Upper lobe of left lung (tissue), 6 donors: ENCODE data around the gene BET1L. TPM values are rescaled to one million over a fixed set of nuclear protein-coding genes. Genes with fewer than 3 reads are reported as not detected.
A peak's percentile ranks its signal among the peaks of the same experiment; 100 is the strongest.

Source experiments
- ATAC-seq, 2 donors: fragments of 200-7000 bp; cut with Tn5 transposase; one replicate each; pipeline ENCODE4 v1.9.1; 2022; ENCODE audit warnings: mild to moderate bottlenecking in 2 of 2, moderate library complexity in 2 of 2; ENCODE audit not compliant: low FRiP score in 2 of 2
- DNase-seq, 2 donors: peaks; one replicate each; pipeline ENCODE4 v3.0.0-alpha.2; 2019 to 2020
- H3K27ac ChIP-seq, 4 donors: fragments of 200-600 bp; sonication (generic); one replicate each; pipeline ENCODE4 v1.5.1; 2016 to 2019
- H3K27me3 ChIP-seq, 4 donors: fragments of 200-600 bp; sonication (generic); one replicate each; pipeline ENCODE4 v1.5.1; 2017 to 2019
- H3K36me3 ChIP-seq, 4 donors: fragments of 200-600 bp; sonication (generic); one replicate each; pipeline ENCODE4 v1.5.1; 2016 to 2019
- H3K4me1 ChIP-seq, 4 donors: fragments of 200-600 bp; sonication (generic); one replicate each; pipeline ENCODE4 v1.5.1; 2018 to 2019
- H3K4me3 ChIP-seq, 4 donors: fragments of 200-600 bp; sonication (generic); one replicate each; pipeline ENCODE4 v1.5.1; 2017 to 2019; ENCODE audit warnings: mild to moderate bottlenecking in 2 of 4, moderate library complexity in 1 of 4
- H3K9me3 ChIP-seq, 4 donors: fragments of 200-600 bp; sonication (generic); one replicate each; pipeline ENCODE4 v1.5.1; 2018 to 2019
- EP300 ChIP-seq, 4 donors: sonication (generic); formaldehyde crosslinking; IDR thresholded peaks; one replicate each; pipeline ENCODE4 v1.5.1; 2017; ENCODE audit warnings: antibody characterized with exemption in 4 of 4, control low read depth in 2 of 4
- POLR2A ChIP-seq, 4 donors: fragments of 450-650 bp; IDR thresholded peaks; one replicate each; pipeline ENCODE4 v1.5.1; 2016 to 2017; ENCODE audit warnings: antibody characterized with exemption in 4 of 4, mild to moderate bottlenecking in 2 of 4
- POLR2AphosphoS5 ChIP-seq, 2 donors: sonication (generic); formaldehyde crosslinking; IDR thresholded peaks; one replicate each; pipeline ENCODE4 v1.5.1; 2017; ENCODE audit warnings: antibody characterized with exemption in 2 of 2
- WGBS, 2 donors: methylation state at CpG; one replicate each; pipeline ENCODE4 v1.1.5; 2017 to 2018; 5-methylcytosine and 5-hydroxymethylcytosine counted together
- total RNA-seq, 6 donors: library from RNA; depleted of rRNA in 4 of 6; stranded (reverse); fragments of >200 nt in 4 of 6; gene quantifications; one replicate each; pipeline versions ENCODE4 v1.1.0 to v1.2.1, GENCODE V29; 2016 to 2021
- TF ChIP-seq, protein P1 (sequence below), 6 experiments: fragments of 450-650 bp in 4 of 6; fragments of 200-600 bp in 2 of 6; sonication (generic) in 2 of 6; IDR thresholded peaks; one replicate each; pipeline ENCODE4 v1.5.1; 2016 to 2019; ENCODE audit warnings: antibody characterized with exemption in 6 of 6
- donor health status: DM: no; HTN: no; CAD: no; lungs with moderate emphysema.
- donor health status: DM: no; HTN: yes; CAD: no; lungs with severe emphysema.

Gene BET1L
- total RNA-seq, 6 donors from 2014 or later = 24.3 to 70.1 (median 39.0) TPM

DNA sequence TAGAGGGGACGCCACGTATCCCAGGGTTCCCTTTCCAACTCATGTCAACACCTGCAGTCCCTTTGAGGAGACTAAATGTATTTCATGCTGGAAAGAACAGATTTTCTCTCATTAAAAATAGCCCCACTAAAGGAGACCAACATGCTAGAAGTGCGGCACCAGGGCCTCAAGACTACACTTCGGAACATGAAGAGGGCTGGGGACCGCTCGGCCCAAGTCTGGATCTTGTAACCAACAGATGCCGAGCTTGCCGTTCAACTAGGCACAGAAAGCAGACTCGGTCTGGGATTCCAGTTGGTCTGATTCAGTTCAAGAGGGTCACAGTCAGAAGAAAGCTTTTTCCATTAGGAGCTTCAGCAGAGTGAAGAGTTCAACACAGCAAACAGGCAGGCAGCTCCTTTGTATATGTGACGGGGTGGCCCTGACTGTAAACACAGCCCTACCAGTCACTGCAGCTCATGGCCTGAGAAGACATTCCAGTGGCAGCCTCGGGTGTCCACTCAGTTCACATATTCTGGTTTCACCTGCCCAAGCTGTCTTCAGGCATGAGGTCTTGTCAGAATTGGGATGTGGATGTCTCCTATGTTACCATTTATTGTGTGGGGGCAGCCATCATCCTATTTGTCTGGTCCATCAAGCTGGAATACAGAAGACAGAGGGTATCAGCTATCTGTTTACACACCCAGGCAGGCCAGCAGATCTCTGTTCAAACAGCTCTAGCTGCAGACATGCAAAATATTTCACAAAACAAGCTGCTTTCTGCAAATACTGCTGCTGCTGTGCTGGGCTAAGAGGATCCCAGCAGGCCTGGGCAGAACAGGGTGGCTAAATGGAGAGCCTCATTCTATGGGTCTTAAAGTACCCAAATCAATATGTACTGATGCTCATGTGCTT lies 9.1 kb upstream of the BET1L start:
- ATAC-seq (no peak), DNase-seq (no peak)
- Histone ChIP-seq H3K27ac (no peak overlapping the region), H3K36me3 (peaks cover 17 to 64% (median 47%) of the 10 kb centered on the region in 4 donors), H3K4me1 (peaks cover 0 to 4% (median 1%) of the 10 kb centered on the region in 4 donors), H3K9me3 (no peaks in the 10 kb centered on the region), H3K4me3 (no peak overlapping the region), H3K27me3 (no peaks in the 10 kb centered on the region)
- 89 to 92% methylated on average over 9 to 11 of the region's 11 CpGs for WGBS, 2 donors
- TF ChIP-seq, protein P1, sequence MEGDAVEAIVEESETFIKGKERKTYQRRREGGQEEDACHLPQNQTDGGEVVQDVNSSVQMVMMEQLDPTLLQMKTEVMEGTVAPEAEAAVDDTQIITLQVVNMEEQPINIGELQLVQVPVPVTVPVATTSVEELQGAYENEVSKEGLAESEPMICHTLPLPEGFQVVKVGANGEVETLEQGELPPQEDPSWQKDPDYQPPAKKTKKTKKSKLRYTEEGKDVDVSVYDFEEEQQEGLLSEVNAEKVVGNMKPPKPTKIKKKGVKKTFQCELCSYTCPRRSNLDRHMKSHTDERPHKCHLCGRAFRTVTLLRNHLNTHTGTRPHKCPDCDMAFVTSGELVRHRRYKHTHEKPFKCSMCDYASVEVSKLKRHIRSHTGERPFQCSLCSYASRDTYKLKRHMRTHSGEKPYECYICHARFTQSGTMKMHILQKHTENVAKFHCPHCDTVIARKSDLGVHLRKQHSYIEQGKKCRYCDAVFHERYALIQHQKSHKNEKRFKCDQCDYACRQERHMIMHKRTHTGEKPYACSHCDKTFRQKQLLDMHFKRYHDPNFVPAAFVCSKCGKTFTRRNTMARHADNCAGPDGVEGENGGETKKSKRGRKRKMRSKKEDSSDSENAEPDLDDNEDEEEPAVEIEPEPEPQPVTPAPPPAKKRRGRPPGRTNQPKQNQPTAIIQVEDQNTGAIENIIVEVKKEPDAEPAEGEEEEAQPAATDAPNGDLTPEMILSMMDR (IDR thresholded peaks at IDR 0.05) = no peak
- TF ChIP-seq POLR2AphosphoS5 (IDR thresholded peaks at IDR 0.05) (no peak), POLR2A (IDR thresholded peaks at IDR 0.05) (no peak), EP300 (IDR thresholded peaks at IDR 0.05) (no peak)

DNA sequence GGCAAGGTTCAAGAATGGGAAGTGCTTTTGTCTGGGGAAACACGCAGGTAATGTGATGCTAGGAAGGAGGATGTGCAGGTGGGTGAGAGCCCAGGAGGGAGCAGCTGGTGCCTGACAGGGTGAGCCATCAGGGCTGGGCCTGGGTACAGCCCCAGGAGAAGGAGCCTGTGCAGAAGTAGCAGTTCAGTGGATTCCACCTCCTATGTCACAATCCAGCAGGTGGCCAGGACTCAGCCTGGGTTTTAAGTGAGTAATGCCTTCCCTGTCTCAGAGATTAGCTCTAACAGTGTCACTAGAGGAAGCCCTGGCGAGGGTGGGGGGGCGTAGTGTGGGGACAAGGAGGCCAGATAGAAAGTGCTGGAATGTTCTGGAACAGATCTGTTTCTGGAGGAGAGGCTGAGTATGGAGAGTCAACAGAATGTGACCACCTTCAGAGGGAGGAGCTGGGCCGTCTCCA lies 8.4 kb upstream of the BET1L start:
- H3K27me3 ChIP-seq = no peaks in the 10 kb centered on the region
- H3K9me3 ChIP-seq = no peaks in the 10 kb centered on the region
- H3K27ac ChIP-seq = no peak overlapping the region
- DNase-seq = no peak
- no peak for ATAC-seq
- TF ChIP-seq, protein P1 (IDR thresholded peaks at IDR 0.05) = no peak
- no peak for TF ChIP-seq POLR2AphosphoS5 (IDR thresholded peaks at IDR 0.05)
- TF ChIP-seq POLR2A (IDR thresholded peaks at IDR 0.05) = no peak
- TF ChIP-seq EP300 (IDR thresholded peaks at IDR 0.05) = no peak
- H3K36me3 ChIP-seq = peaks cover 24 to 71% (median 54%) of the 10 kb centered on the region in 4 donors
- no peak overlapping the region for H3K4me3 ChIP-seq
- H3K4me1 ChIP-seq = peaks cover 3 to 11% (median 8%) of the 10 kb centered on the region in 4 donors
- 73 to 83% methylated on average over 4 of the region's 4 CpGs for WGBS, 2 donors

DNA sequence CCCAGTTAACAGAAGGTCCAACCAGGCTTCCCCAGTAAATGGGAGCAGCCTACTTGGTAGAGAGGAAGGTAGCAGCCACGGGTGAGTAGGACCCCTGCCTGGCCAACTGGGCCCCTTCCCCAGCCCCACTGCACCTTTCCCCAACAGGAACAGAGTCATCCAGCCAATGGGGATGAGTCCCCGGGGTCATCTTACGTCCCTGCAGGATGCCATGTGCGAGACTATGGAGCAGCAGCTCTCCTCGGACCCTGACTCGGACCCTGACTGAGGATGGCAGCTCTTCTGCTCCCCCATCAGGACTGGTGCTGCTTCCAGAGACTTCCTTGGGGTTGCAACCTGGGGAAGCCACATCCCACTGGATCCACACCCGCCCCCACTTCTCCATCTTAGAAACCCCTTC lies 6.9 kb upstream of the BET1L start:
- no peaks in the 10 kb centered on the region for H3K27me3 ChIP-seq
- no peak overlapping the region for H3K4me3 ChIP-seq
- DNase-seq (no peak), ATAC-seq (no peak)
- H3K36me3 ChIP-seq = peaks cover 28 to 80% (median 60%) of the 10 kb centered on the region in 4 donors
- no peaks in the 10 kb centered on the region for H3K9me3 ChIP-seq
- TF ChIP-seq POLR2A (IDR thresholded peaks at IDR 0.05) = no peak
- no peak for TF ChIP-seq EP300 (IDR thresholded peaks at IDR 0.05)
- TF ChIP-seq, protein P1 (IDR thresholded peaks at IDR 0.05) = no peak
- no peak for TF ChIP-seq POLR2AphosphoS5 (IDR thresholded peaks at IDR 0.05)
- WGBS, 2 donors = 87 to 90% methylated on average over 7 of the region's 7 CpGs
- peaks cover 18 to 26% (median 23%) of the 10 kb centered on the region in 4 donors for H3K4me1 ChIP-seq
- no peak overlapping the region for H3K27ac ChIP-seq

DNA sequence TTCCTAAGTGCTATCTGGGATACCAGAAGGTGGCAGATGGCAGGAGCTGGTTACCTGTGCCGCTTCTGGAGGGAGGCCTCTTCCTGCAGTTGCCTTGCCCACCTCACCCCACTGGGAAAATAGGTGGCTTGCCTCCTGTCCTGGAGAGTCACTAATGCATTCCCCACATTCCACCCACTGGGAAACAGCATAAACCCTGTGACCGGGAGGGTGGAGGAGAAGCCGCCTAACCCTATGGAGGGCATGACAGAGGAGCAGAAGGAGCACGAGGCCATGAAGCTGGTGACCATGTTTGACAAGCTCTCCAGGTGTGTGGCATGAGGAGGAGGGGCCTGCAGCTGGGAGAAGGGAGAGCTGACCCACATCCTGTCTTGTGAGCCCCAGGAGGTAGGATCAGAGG lies 5.9 kb upstream of the BET1L start:
- H3K36me3 ChIP-seq = peaks cover 28 to 72% (median 58%) of the 10 kb centered on the region in 4 donors
- no peaks in the 10 kb centered on the region for H3K27me3 ChIP-seq
- H3K9me3 ChIP-seq = no peaks in the 10 kb centered on the region
- no peak for TF ChIP-seq POLR2AphosphoS5 (IDR thresholded peaks at IDR 0.05)
- TF ChIP-seq EP300 (IDR thresholded peaks at IDR 0.05) = no peak
- TF ChIP-seq POLR2A (IDR thresholded peaks at IDR 0.05) = no peak
- TF ChIP-seq, protein P1 (IDR thresholded peaks at IDR 0.05) = no peak
- no peak for ATAC-seq
- no peak for DNase-seq
- no peak overlapping the region for H3K4me3 ChIP-seq
- WGBS, 2 donors = 76 to 93% methylated on average over 4 of the region's 4 CpGs
- peaks cover 19 to 27% (median 24%) of the 10 kb centered on the region in 4 donors for H3K4me1 ChIP-seq
- peak overlapping the region in 1 of 4 donors; percentile 34 for H3K27ac ChIP-seq
